SIG-M5 treated with dmso at 0.1 percent for 504 hours (cell line): ENCODE data around the gene NAT9.

Source experiments
- DNase-seq: peaks from one replicate; lab custom pipeline; 2025; ENCODE audit not compliant: unreplicated experiment; lab: John Stamatoyannopoulos, UW

Gene NAT9

GRCh38 chr17:74731347-74731605, 44.9 kb downstream of the NAT9 start:
- no peak for DNase-seq

GRCh38 chr17:74730491-74731346, 45.4 kb downstream of the NAT9 start:
- no peak for DNase-seq

GRCh38 chr17:74729866-74730265, 46.3 kb downstream of the NAT9 start:
- no peak for DNase-seq

- no peak for DNase-seq
These were observed 46.8 kb downstream of the NAT9 start for GRCh38 chr17:74729368-74729767.

GRCh38 chr17:74728702-74729075, 47.5 kb downstream of the NAT9 start:
- no peak for DNase-seq

- DNase-seq, result no peak
These were observed 48.0 kb downstream of the NAT9 start for GRCh38 chr17:74728033-74728701.

- no peak for DNase-seq
These were observed 51.0 kb downstream of the NAT9 start for GRCh38 chr17:74725111-74725510.

- no peak for DNase-seq
These were observed 52.3 kb downstream of the NAT9 start for GRCh38 chr17:74723891-74724290.

GRCh38 chr17:74722782-74723181, 53.4 kb downstream of the NAT9 start:
- no peak for DNase-seq
